ENCODE results near the gene CD48. TPM values are rescaled to one million over a fixed set of nuclear protein-coding genes. Genes with fewer than 3 reads are reported as not detected.

CD48 gene
- total and polyA plus RNA-seq, 4 donors, result 2.5 to 10.0 (median 5.1) TPM

- WGBS, result 94% methylated on average over 3 of the region's 3 CpGs
- Histone ChIP-seq H3K36me3 (ENCODE audit: control insufficient read depth in 4 of 4, insufficient read depth in 3 of 4, low read depth in 1 of 4, low read length in 3 of 4) (no peaks in the 10 kb centered on the region), H3K27me3 (ENCODE audit: control insufficient read depth in 4 of 4, insufficient read depth in 4 of 4, low read length in 3 of 4) (no peaks in the 10 kb centered on the region), H3K4me1 (ENCODE audit: control insufficient read depth in 4 of 4, insufficient read depth in 4 of 4, low read length in 3 of 4) (no peaks in the 10 kb centered on the region), H3K9ac (ENCODE audit: low read depth in 1 of 2, low read length in 2 of 2) (no peak overlapping the region), H3K9me3 (ENCODE audit: control insufficient read depth in 4 of 4, low read length in 3 of 4) (no peaks in the 10 kb centered on the region), H3K4me3 (ENCODE audit: low read depth in 1 of 3, low read length in 3 of 3) (no peak overlapping the region), H3K27ac (ENCODE audit: low read depth in 1 of 2, low read length in 2 of 2) (no peak overlapping the region)
- DNase-seq (ENCODE audit: low spot score), result no peak
- no peak for TF ChIP-seq SP1 (IDR thresholded peaks at IDR 0.05)
- no peak for TF ChIP-seq RXRA (IDR thresholded peaks at IDR 0.05)
- no peak for TF ChIP-seq REST (IDR thresholded peaks at IDR 0.05)
- no peak for TF ChIP-seq RAD21 (IDR thresholded peaks at IDR 0.05)
- TF ChIP-seq TAF1 (conservative IDR thresholded peaks at IDR 0.05), result no peak
- no peak for TF ChIP-seq MAX (IDR thresholded peaks at IDR 0.05)
- no peak for TF ChIP-seq ATF3 (IDR thresholded peaks at IDR 0.05)
- TF ChIP-seq HNF4A (conservative IDR thresholded peaks at IDR 0.05), result no peak
- no peak for TF ChIP-seq ZBTB33 (IDR thresholded peaks at IDR 0.05)
- no peak for TF ChIP-seq YY1 (IDR thresholded peaks at IDR 0.05)
- no peak for TF ChIP-seq EGR1 (IDR thresholded peaks at IDR 0.05; ENCODE audit: low read depth in 2 of 2)
- no peak for TF ChIP-seq NR2F2 (IDR thresholded peaks at IDR 0.05)
- no peak for TF ChIP-seq CTCF (IDR thresholded peaks at IDR 0.05; ENCODE audit: low read depth, low read length, missing input control)
- no peak for TF ChIP-seq FOXA2 (IDR thresholded peaks at IDR 0.05)
- TF ChIP-seq GABPA (IDR thresholded peaks at IDR 0.05 in 1 of 2, conservative IDR thresholded peaks at IDR 0.05 in 1 of 2), result no peak
Observed at GRCh38 chr1:160720356-160721085, 8.9 kb upstream of the CD48 start.

All from liver (tissue), 9 donors.